Fibroblast of villous mesenchyme (primary cell): ENCODE results near the gene SDHA. TPM values are rescaled to one million over a fixed set of nuclear protein-coding genes. Genes with fewer than 3 reads are reported as not detected.
"Not testable (repeated sequence)": the region's sequence is repeated elsewhere in the genome, so short reads cannot be mapped to it uniquely, and the experiment has no call there.

Experiments used
- DNase-seq: peaks from one replicate; pipeline ENCODE4 v3.0.0-alpha.2; 2010; ENCODE audit warnings: low read depth
- H3K4me3 ChIP-seq: 2 replicates; pipeline ENCODE4 v1.5.1; 2011; ENCODE audit warnings: low read depth, mild to moderate bottlenecking, low read length
- CTCF ChIP-seq: IDR thresholded peaks from 2 replicates; pipeline ENCODE4 v1.5.1; 2012; ENCODE audit warnings: low read depth, mild to moderate bottlenecking, low read length; ENCODE audit not compliant: insufficient read depth
- total RNA-seq: library from RNA; depleted of rRNA; stranded (reverse); fragments of >200 nt; gene quantifications from 2 replicates; pipeline ENCODE4 v1.2.3, GENCODE V29; 2012

SDHA gene
- total RNA-seq, 1 donor: 87.2 TPM

GRCh38 chr5:223791-224190, 5.7 kb downstream of the SDHA start:
- no peak for TF ChIP-seq CTCF
- no peak for DNase-seq
- H3K4me3 ChIP-seq: no peak overlapping the region

GRCh38 chr5:225334-225733, 7.2 kb downstream of the SDHA start:
- no peak for DNase-seq
- no peak for TF ChIP-seq CTCF
- H3K4me3 ChIP-seq: no peak overlapping the region

- H3K4me3 ChIP-seq, DNase-seq: not testable (repeated sequence)
Observed at GRCh38 chr5:227375-227774, 9.3 kb downstream of the SDHA start.

GRCh38 chr5:228886-229285, 10.8 kb downstream of the SDHA start:
- DNase-seq: no peak
- H3K4me3 ChIP-seq: no peak overlapping the region
- TF ChIP-seq CTCF: no peak

GRCh38 chr5:230711-231110, 12.6 kb downstream of the SDHA start:
- no peak overlapping the region for H3K4me3 ChIP-seq
- TF ChIP-seq CTCF: no peak
- DNase-seq: no peak

DNA sequence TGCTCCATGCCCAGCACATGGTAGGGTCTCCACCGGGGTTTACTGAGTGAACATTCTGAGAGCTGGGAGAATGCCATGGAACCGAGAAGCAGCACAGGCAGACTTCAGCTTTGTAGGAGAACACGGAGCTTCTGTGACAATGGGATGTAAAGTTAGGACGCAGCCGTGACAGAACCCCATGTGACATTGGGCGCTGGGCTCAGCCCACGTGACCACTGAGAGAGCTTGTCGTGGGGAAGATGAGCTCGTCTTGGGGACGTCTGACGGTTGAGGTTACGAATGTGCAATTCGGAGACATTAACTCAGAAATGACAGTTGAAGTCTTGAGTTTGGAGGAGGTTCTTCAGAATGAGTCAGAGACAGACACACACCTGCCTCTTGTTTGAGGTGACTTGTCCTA, 13.5 kb downstream of the SDHA start:
- H3K4me3 ChIP-seq: no peak overlapping the region
- no peak for DNase-seq
- TF ChIP-seq CTCF: no peak

DNA sequence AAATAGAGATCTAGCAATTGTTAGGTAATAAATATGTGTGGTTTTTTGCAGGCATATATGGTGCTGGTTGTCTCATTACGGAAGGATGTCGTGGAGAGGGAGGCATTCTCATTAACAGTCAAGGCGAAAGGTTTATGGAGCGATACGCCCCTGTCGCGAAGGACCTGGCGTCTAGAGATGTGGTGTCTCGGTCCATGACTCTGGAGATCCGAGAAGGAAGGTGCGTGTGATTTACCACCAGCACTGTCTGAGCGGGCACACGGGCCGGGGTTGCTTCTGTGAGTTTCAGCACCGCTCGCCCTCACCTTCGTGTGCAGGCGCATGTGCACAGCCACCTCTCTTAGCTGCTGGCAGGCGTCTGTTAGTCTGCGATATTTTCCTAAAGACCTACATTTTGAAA, 15.3 kb downstream of the SDHA start:
- not testable (repeated sequence) for H3K4me3 ChIP-seq, DNase-seq

DNA sequence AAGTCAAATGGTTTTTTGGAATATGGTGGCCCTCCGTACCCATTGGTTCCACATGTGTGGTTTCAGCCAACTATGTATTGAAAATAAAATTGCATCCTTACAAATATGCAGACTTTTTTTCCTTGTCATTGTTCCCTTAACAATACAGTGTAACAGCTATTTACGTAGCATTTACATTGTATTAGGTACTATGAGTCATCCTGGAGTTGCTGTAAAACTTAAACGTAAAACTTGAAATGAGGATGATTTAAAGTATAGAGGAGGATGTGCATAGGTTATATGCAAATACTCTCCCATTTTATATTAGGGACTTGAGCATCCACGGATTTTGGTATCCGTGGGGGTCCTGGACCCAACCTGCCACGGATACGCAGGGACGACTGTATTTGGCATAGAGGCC, 16.3 kb downstream of the SDHA start:
- no peak for DNase-seq
- H3K4me3 ChIP-seq: no peak overlapping the region
- TF ChIP-seq CTCF: no peak

- not testable (repeated sequence) for DNase-seq, H3K4me3 ChIP-seq
Observed at GRCh38 chr5:235527-235926, 17.4 kb downstream of the SDHA start.

DNA sequence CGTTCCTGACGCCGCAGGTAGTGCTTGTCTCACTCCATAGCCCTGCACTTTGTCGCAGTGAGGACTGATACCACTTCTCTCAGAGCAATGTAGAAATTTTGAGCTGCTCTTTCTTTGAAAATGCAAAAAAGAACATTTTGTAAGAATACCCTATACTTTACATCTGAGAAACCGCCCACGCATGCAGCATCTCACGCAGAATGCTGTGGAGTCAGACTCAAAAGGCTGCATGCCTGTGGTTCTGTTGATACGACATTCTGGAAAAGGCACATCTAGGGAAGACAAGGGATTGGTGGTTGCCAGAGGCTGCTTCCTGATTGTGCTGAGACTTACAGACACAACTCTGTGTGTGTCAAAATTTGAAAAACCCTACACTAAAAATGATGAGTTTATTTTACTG, 19.8 kb downstream of the SDHA start:
- DNase-seq, H3K4me3 ChIP-seq: not testable (repeated sequence)

GRCh38 chr5:240550-240949, 22.4 kb downstream of the SDHA start:
- DNase-seq: not testable (repeated sequence)

DNA sequence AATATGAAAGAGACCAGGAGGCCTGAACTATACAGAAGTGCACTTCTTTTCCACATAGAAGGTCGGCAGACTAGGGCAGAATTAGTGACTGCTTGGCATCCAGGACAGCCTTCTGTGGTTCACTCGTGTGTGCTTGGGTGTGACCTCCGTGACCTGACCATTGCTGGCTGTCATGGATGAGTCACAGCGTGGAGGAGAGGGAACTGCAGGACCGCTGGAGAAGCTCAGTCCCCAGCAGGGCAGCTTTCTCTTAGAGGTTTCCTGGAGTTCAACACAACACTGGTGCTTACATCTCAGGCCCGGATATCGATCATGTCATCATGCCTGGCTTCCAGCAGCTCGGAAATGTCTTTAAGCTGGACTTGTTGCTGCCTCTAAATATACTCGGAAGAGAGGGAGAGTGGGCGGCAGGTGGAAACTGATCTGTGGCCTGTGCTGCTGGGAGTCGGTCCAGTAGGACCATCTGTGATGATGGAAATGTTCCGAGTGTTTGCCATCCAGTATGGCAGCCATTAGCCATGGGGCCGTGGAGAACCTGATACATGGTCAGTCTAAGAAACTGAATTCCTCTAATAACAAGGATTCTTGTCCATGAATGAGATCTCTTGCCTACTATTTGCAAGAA, 23.0 kb downstream of the SDHA start:
- peak; percentile 8 for DNase-seq
- not testable (repeated sequence) for H3K4me3 ChIP-seq

More at GRCh38 chr5:240550-240949, 22.4 kb downstream of the SDHA start:
- H3K4me3 ChIP-seq: not testable (repeated sequence)
